Measurements from ENCODE around the gene D2HGDH.

DNA sequence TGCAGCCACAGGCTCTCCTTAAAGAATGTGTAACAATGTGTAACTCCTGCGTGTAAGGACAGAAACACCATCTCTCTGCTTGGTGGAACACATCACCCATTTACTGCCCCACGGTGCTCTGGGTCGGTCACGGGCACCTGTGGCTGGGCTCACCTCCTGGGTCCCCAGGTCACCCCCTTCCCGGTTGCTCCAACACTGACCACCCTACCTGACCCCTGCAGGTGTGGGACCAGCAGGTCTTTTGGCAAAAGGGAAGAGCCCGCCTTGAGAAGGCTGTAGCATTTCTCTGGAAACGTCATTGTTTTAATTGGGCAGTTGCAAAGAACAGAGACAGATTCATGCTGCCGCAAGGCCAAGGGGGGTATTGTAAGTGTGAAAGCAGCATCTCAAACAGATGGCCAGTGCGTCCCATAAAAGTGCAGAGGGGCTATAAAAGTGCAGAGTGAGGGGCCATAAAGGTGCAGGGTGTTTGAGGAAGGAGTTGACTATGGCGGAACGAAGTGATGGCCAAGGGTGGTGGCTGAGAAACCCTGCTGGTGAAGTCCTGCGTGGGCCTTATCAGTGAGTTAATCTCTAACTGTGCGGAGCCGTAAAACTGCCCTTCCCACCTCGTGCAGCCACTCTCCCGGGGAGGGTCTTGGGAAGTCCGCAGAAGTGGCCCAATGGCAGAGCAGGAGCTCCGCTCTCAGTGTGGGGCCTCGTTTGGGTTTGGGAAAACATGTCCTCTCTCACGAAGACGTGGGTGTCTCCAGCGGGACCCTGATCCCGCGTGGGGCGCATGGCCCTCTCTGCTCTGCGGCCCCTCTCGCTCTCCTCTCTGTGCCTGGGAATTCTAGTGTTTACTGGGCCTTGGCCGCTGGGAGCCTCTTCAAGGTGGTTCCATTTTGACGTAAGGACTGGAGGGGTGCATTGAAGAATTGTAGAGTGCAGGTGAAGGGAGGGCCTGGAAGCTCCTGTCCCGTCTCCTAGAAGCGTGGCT, 60.9 kb downstream of the D2HGDH start:
- TF ChIP-seq CTCF (IDR thresholded peaks at IDR 0.05) (no peak), POLR2AphosphoS5 (IDR thresholded peaks at IDR 0.05; ENCODE audit: insufficient read depth in 1 of 2, low read depth in 1 of 2) (no peak)

All from vagina (tissue), 2 donors.